ENCODE measurements around the gene TMEM9. TPM values are rescaled to one million over a fixed set of nuclear protein-coding genes. Genes with fewer than 3 reads are reported as not detected.

Gene TMEM9
- total and polyA plus RNA-seq, 10 of the 15 experiments (the other 5 are each of a cell fraction or from before 2014, with no cell fraction given): 7.2 to 46.1 (median 17.3) TPM

DNA sequence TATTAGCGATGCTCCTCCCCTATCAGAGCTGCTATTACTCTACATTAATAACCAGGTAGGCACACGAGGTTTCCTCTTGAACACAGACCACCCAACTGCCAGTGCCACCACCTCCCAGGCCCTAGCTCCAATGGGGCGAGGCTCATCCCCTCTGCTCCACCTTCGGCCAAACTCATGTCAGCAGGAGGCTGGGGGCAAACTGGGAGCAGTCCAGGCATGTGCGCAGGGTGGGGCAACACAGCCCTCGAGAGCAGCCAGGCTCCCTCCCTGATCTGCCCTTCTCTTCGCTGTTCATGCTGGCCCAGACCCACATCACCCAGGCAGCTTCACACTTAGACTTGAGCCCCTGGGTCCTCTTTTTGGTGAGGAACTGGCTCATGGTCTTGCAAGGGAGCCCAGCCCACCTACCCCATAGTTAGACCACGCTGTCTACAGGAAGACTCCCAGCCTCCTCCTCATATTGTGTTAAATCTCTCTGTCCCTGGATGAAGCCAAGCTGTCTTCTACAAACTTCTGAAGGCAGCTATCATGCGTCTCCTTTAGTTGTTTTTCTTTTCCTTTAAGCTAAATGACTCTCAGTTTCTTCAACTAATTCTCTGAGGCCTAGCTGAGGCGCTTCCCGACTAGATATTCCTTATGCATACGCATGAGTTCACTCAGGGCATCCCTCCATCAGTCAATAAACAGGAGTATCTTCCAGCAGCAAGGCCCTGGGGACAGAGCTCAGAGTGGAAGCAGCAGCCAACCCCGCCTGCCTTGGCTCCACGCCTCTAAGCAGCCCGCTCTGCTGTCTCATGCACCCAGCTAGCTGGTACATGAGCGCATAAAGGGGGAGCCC is 12.0 kb downstream of the TMEM9 start (continued):
- TF ChIP-seq, protein P1, sequence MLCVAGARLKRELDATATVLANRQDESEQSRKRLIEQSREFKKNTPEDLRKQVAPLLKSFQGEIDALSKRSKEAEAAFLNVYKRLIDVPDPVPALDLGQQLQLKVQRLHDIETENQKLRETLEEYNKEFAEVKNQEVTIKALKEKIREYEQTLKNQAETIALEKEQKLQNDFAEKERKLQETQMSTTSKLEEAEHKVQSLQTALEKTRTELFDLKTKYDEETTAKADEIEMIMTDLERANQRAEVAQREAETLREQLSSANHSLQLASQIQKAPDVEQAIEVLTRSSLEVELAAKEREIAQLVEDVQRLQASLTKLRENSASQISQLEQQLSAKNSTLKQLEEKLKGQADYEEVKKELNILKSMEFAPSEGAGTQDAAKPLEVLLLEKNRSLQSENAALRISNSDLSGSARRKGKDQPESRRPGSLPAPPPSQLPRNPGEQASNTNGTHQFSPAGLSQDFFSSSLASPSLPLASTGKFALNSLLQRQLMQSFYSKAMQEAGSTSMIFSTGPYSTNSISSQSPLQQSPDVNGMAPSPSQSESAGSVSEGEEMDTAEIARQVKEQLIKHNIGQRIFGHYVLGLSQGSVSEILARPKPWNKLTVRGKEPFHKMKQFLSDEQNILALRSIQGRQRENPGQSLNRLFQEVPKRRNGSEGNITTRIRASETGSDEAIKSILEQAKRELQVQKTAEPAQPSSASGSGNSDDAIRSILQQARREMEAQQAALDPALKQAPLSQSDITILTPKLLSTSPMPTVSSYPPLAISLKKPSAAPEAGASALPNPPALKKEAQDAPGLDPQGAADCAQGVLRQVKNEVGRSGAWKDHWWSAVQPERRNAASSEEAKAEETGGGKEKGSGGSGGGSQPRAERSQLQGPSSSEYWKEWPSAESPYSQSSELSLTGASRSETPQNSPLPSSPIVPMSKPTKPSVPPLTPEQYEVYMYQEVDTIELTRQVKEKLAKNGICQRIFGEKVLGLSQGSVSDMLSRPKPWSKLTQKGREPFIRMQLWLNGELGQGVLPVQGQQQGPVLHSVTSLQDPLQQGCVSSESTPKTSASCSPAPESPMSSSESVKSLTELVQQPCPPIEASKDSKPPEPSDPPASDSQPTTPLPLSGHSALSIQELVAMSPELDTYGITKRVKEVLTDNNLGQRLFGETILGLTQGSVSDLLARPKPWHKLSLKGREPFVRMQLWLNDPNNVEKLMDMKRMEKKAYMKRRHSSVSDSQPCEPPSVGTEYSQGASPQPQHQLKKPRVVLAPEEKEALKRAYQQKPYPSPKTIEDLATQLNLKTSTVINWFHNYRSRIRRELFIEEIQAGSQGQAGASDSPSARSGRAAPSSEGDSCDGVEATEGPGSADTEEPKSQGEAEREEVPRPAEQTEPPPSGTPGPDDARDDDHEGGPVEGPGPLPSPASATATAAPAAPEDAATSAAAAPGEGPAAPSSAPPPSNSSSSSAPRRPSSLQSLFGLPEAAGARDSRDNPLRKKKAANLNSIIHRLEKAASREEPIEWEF (IDR thresholded peaks at IDR 0.05; ENCODE audit: insufficient replicate concordance, low read depth, low read length): no peak

DNA sequence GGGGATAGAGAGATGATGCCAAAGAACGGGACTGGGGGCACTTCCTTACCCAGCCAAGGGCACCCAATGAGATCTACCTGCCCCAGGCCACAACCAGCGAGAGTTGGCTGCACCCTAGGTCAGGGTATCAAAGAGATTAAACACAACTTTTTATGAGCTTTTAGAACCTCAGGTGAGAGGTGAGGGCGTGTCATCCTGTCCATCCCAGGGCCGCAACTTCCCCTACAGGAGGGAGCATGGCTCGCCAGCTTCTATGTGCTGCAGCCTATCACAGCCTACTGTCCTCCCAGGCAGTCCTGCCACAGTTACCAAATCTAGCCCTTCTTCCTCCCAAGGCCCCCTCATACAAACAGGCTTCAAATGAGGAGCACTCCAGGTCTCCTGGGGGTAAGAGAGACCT is 12.9 kb downstream of the TMEM9 start:
- Histone ChIP-seq H3K27ac (ENCODE audit: control insufficient read depth, insufficient read depth) (no peak overlapping the region), H3K4me1 (ENCODE audit: control insufficient read depth, insufficient read depth, low read length) (no peaks in the 10 kb centered on the region), H3K9me3 (replicated peaks; ENCODE audit: control insufficient read depth, insufficient read depth, low read length) (no peaks in the 10 kb centered on the region), H3K27me3 (replicated peaks in 1 of 2; ENCODE audit: control insufficient read depth in 2 of 2, insufficient read depth in 2 of 2, low read length in 1 of 2) (no peaks in the 10 kb centered on the region), H3K36me3 (ENCODE audit: control insufficient read depth in 2 of 2, insufficient read depth in 2 of 2, low read length in 1 of 2) (peaks cover 4% of the 10 kb centered on the region in 2 experiments; a peak in 3 of 4 replicates), H4K20me1 (ENCODE audit: control insufficient read depth, insufficient read depth) (no peaks in the 10 kb centered on the region; the same call in 1 of the 2 replicates), H2AFZ (ENCODE audit: control insufficient read depth, low read depth, low read length) (no peak overlapping the region), H3K79me2 (ENCODE audit: control insufficient read depth, insufficient read depth, low read length) (no peaks in the 10 kb centered on the region), H3K4me3 (no peak overlapping the region), H3K4me2 (ENCODE audit: control insufficient read depth, insufficient read depth) (no peak overlapping the region), H3K9ac (ENCODE audit: control insufficient read depth, insufficient read depth, low read length) (no peak overlapping the region)
- SMC1A ChIA-PET (ENCODE audit: uncharacterized antibody, unreplicated experiment): interaction anchor here (1.0 kb wide), 1 partner anchor 12 kb away, joined by 3 read pairs; no protein-coding TSS in a partner anchor
- POLR2A ChIA-PET: interaction anchor here (1.4 kb wide), 1 partner anchor 13 kb away, joined by 4 read pairs; the partner anchor contains the start of gene TMEM9
- in situ Hi-C loops (cut with MboI): no loop called here
- TF ChIP-seq, protein P2, sequence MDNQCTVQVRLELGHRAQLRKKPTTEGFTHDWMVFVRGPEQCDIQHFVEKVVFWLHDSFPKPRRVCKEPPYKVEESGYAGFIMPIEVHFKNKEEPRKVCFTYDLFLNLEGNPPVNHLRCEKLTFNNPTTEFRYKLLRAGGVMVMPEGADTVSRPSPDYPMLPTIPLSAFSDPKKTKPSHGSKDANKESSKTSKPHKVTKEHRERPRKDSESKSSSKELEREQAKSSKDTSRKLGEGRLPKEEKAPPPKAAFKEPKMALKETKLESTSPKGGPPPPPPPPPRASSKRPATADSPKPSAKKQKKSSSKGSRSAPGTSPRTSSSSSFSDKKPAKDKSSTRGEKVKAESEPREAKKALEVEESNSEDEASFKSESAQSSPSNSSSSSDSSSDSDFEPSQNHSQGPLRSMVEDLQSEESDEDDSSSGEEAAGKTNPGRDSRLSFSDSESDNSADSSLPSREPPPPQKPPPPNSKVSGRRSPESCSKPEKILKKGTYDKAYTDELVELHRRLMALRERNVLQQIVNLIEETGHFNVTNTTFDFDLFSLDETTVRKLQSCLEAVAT (IDR thresholded peaks at IDR 0.05): no peak
- TF ChIP-seq, protein P3, sequence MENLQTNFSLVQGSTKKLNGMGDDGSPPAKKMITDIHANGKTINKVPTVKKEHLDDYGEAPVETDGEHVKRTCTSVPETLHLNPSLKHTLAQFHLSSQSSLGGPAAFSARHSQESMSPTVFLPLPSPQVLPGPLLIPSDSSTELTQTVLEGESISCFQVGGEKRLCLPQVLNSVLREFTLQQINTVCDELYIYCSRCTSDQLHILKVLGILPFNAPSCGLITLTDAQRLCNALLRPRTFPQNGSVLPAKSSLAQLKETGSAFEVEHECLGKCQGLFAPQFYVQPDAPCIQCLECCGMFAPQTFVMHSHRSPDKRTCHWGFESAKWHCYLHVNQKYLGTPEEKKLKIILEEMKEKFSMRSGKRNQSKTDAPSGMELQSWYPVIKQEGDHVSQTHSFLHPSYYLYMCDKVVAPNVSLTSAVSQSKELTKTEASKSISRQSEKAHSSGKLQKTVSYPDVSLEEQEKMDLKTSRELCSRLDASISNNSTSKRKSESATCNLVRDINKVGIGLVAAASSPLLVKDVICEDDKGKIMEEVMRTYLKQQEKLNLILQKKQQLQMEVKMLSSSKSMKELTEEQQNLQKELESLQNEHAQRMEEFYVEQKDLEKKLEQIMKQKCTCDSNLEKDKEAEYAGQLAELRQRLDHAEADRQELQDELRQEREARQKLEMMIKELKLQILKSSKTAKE (IDR thresholded peaks at IDR 0.05; ENCODE audit: low read depth, poor library complexity, severe bottlenecking): no peak
- TF ChIP-seq KLF5 (IDR thresholded peaks at IDR 0.05; ENCODE audit: partially characterized antibody): no peak
- no peak for TF ChIP-seq JUNB (IDR thresholded peaks at IDR 0.05)
- no peak for TF ChIP-seq PAX8 (IDR thresholded peaks at IDR 0.05)
- DNase-seq (ENCODE audit: low read depth, low spot score) (no peak), ATAC-seq (no peak), FAIRE-seq (no peak)
- no TSS peak for BruUV-seq (replicated peaks)
- RAD21 ChIA-PET (ENCODE audit: unreplicated experiment): no interaction called here
- intact Hi-C loops (cut with micrococcal nuclease; ENCODE audit: unreplicated experiment): no loop called here
- CTCF ChIA-PET: interaction anchor here (1.1 to 1.2 kb wide), 2 partner anchors 8 to 9 kb away, joined by 3 to 4 read pairs; no protein-coding TSS in a partner anchor
- 89% methylated on average over 5 of the region's 5 CpGs for WGBS (ENCODE audit: insufficient coverage, insufficient replicate concordance, low lambda C conversion rate, missing lambda C conversion rate)

Data from GM12878 (cell line).